ENCODE results near the gene COMMD3.

DNA sequence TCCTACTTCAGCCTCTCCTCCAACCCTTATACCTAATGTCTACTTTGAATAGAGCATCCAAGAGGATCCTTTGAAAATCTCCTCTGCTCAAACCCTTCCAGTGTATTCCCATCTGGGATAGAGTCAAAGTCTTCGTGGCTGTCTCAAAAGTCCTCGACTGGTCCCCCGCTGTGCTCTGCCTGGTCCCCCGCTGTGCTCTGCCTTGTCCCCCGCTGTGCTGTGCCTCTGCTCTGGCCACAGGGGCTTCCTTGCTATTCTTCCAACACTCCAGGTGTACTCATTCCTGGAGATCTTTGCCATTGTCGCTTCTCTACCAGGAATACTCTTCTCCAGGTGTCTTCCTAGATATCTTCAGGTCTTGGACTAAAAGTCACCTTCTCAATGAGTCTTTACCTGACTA, 36.1 kb upstream of the COMMD3 start:
- TF ChIP-seq, protein P1, sequence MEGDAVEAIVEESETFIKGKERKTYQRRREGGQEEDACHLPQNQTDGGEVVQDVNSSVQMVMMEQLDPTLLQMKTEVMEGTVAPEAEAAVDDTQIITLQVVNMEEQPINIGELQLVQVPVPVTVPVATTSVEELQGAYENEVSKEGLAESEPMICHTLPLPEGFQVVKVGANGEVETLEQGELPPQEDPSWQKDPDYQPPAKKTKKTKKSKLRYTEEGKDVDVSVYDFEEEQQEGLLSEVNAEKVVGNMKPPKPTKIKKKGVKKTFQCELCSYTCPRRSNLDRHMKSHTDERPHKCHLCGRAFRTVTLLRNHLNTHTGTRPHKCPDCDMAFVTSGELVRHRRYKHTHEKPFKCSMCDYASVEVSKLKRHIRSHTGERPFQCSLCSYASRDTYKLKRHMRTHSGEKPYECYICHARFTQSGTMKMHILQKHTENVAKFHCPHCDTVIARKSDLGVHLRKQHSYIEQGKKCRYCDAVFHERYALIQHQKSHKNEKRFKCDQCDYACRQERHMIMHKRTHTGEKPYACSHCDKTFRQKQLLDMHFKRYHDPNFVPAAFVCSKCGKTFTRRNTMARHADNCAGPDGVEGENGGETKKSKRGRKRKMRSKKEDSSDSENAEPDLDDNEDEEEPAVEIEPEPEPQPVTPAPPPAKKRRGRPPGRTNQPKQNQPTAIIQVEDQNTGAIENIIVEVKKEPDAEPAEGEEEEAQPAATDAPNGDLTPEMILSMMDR (IDR thresholded peaks at IDR 0.05; ENCODE audit: poor library complexity, severe bottlenecking), result no peak
- no peak for TF ChIP-seq POLR2AphosphoS5 (IDR thresholded peaks at IDR 0.05)
- no peak for TF ChIP-seq EP300 (conservative IDR thresholded peaks at IDR 0.05; ENCODE audit: poor library complexity, severe bottlenecking)
- TF ChIP-seq, protein P2, sequence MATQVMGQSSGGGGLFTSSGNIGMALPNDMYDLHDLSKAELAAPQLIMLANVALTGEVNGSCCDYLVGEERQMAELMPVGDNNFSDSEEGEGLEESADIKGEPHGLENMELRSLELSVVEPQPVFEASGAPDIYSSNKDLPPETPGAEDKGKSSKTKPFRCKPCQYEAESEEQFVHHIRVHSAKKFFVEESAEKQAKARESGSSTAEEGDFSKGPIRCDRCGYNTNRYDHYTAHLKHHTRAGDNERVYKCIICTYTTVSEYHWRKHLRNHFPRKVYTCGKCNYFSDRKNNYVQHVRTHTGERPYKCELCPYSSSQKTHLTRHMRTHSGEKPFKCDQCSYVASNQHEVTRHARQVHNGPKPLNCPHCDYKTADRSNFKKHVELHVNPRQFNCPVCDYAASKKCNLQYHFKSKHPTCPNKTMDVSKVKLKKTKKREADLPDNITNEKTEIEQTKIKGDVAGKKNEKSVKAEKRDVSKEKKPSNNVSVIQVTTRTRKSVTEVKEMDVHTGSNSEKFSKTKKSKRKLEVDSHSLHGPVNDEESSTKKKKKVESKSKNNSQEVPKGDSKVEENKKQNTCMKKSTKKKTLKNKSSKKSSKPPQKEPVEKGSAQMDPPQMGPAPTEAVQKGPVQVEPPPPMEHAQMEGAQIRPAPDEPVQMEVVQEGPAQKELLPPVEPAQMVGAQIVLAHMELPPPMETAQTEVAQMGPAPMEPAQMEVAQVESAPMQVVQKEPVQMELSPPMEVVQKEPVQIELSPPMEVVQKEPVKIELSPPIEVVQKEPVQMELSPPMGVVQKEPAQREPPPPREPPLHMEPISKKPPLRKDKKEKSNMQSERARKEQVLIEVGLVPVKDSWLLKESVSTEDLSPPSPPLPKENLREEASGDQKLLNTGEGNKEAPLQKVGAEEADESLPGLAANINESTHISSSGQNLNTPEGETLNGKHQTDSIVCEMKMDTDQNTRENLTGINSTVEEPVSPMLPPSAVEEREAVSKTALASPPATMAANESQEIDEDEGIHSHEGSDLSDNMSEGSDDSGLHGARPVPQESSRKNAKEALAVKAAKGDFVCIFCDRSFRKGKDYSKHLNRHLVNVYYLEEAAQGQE (IDR thresholded peaks at IDR 0.05; ENCODE audit: borderline replicate concordance), result no peak

Data from neural cell (in vitro differentiated cells).